GM12878 (cell line): ENCODE data around the gene FBXW9. TPM values are rescaled to one million over a fixed set of nuclear protein-coding genes. Genes with fewer than 3 reads are reported as not detected.

ENCODE experiments used
- ATAC-seq: fragments of 200-7000 bp; cut with Tn5 transposase; 3 replicates; pipeline ENCODE4 v1.9.1; 2020; ENCODE audit warnings: mild to moderate bottlenecking, moderate library complexity
- BruUV-seq: library from RNA; stranded (reverse); fragments of 400-500 nt; replicated peaks from 2 replicates; lab custom pipeline; 2021; lab: Mats Ljungman, UMichigan
- CTCF ChIA-PET: fragments of 300-600 bp; sonication (Branson Sonifier 250); formaldehyde crosslinking; extraction: SDS; loops from one replicate; lab custom pipeline; 2021; ENCODE audit warnings: inconsistent platforms; lab: Yijun Ruan, JAX
- POLR2A ChIA-PET: fragments of 350-600 bp; formaldehyde crosslinking; extraction: SDS; loops from one replicate; lab custom pipeline; 2021; ENCODE audit warnings: inconsistent platforms; lab: Charles Lee
- RAD21 ChIA-PET: fragments of 300-600 bp; sonication (Branson Sonifier 250); formaldehyde crosslinking; loops from one replicate; lab custom pipeline; 2023; ENCODE audit warnings: antibody characterized with exemption; ENCODE audit not compliant: unreplicated experiment; lab: Charles Lee
- SMC1A ChIA-PET: fragments of 300-600 bp; sonication (Branson Sonifier 250); formaldehyde crosslinking; loops from one replicate; lab custom pipeline; 2023; ENCODE audit not compliant: unreplicated experiment, uncharacterized antibody; lab: Charles Lee
- DNase-seq: peaks from one replicate; pipeline ENCODE4 v3.0.0-alpha.2; 2011; ENCODE audit warnings: low read depth, low spot score
- FAIRE-seq: peaks from 3 replicates; lab custom pipeline; 2011; peaks lifted over from hg19 to GRCh38; lab: Jason Lieb, UNC
- H2AFZ ChIP-seq: 2 replicates; pipeline ENCODE4 v1.6.0; 2011; ENCODE audit warnings: low read depth, low read length, control low read depth; ENCODE audit not compliant: control insufficient read depth
- H3K27ac ChIP-seq: 2 replicates; pipeline ENCODE4 v1.5.1; 2011; ENCODE audit warnings: control low read depth; ENCODE audit not compliant: control insufficient read depth, insufficient read depth
- H3K27me3 ChIP-seq, 2 experiments: replicated peaks in 1 of 2; 2 replicates each; pipeline versions ENCODE4 v1.6.0 to v1.6.1; 2011; ENCODE audit warnings: low read length in 1 of 2; ENCODE audit not compliant: control insufficient read depth in 2 of 2, insufficient read depth in 2 of 2
- H3K36me3 ChIP-seq, 2 experiments: 2 replicates each; pipeline ENCODE4 v1.5.1; 2011; ENCODE audit warnings: low read length in 1 of 2; ENCODE audit not compliant: control insufficient read depth in 2 of 2, insufficient read depth in 2 of 2
- H3K4me1 ChIP-seq: 2 replicates; pipeline ENCODE4 v1.6.1; 2011; ENCODE audit warnings: mild to moderate bottlenecking, low read length, moderate library complexity, mixed read lengths; ENCODE audit not compliant: control insufficient read depth, insufficient read depth
- H3K4me2 ChIP-seq: 2 replicates; pipeline ENCODE4 v1.6.0; 2011; ENCODE audit warnings: control low read depth; ENCODE audit not compliant: control insufficient read depth, insufficient read depth
- H3K4me3 ChIP-seq: fragments of 200-600 bp; sonication (generic); 2 replicates; pipeline ENCODE4 v1.5.1; 2016
- H3K79me2 ChIP-seq: 2 replicates; pipeline ENCODE4 v1.6.0; 2011; ENCODE audit warnings: low read length; ENCODE audit not compliant: control insufficient read depth, insufficient read depth
- H3K9ac ChIP-seq: 2 replicates; pipeline ENCODE4 v1.8.0; 2011; ENCODE audit warnings: low read length, control low read depth, mixed read lengths; ENCODE audit not compliant: control insufficient read depth, insufficient read depth
- H3K9me3 ChIP-seq: replicated peaks from 3 replicates; pipeline ENCODE4 v1.5.1; 2011; ENCODE audit warnings: mild to moderate bottlenecking, low read length; ENCODE audit not compliant: control insufficient read depth, insufficient read depth
- H4K20me1 ChIP-seq: 2 replicates; pipeline ENCODE4 v1.6.0; 2011; ENCODE audit not compliant: control insufficient read depth, insufficient read depth
- BCL3 ChIP-seq: IDR thresholded peaks from 2 replicates; pipeline ENCODE4 v1.6.1; 2011; ENCODE audit warnings: borderline replicate concordance, low read depth, mild to moderate bottlenecking, moderate library complexity, low read length; ENCODE audit not compliant: insufficient read depth, poor library complexity, severe bottlenecking
- BRCA1 ChIP-seq: IDR thresholded peaks from 2 replicates; pipeline ENCODE4 v1.6.1; 2011; ENCODE audit warnings: low read depth, low read length, improper control_type of control experiment
- CBX3 ChIP-seq: fragments of 200-600 bp; sonication (generic); IDR thresholded peaks from 2 replicates; pipeline ENCODE4 v1.6.1; 2016; ENCODE audit warnings: low read depth, borderline replicate concordance
- HSF1 ChIP-seq: fragments of 150-350 bp; IDR thresholded peaks from 2 replicates; pipeline ENCODE4 v1.6.1; 2014; ENCODE audit warnings: mild to moderate bottlenecking, low read depth, low read length
- KLF5 ChIP-seq: fragments of 450-650 bp; IDR thresholded peaks from 2 replicates; pipeline ENCODE4 v1.6.1; 2014; ENCODE audit warnings: mild to moderate bottlenecking; ENCODE audit not compliant: partially characterized antibody
- PAX5 ChIP-seq: IDR thresholded peaks from 2 replicates; pipeline ENCODE4 v1.6.1; 2011; ENCODE audit warnings: low read depth, low read length, borderline replicate concordance
- PBX3 ChIP-seq: IDR thresholded peaks from 2 replicates; pipeline ENCODE4 v1.6.1; 2011; ENCODE audit warnings: mild to moderate bottlenecking, low read depth, low read length, moderate library complexity; ENCODE audit not compliant: insufficient replicate concordance
- PML ChIP-seq: IDR thresholded peaks from 2 replicates; pipeline ENCODE4 v1.6.1; 2012; ENCODE audit warnings: low read length, inconsistent platforms
- POLR2AphosphoS5 ChIP-seq: IDR thresholded peaks from 2 replicates; pipeline ENCODE4 v1.6.1; 2011; ENCODE audit warnings: mild to moderate bottlenecking, low read length, inconsistent platforms
- RBBP5 ChIP-seq: fragments of 200-600 bp; sonication (generic); conservative IDR thresholded peaks from 2 replicates; pipeline ENCODE4 v1.6.1; 2016
- RCOR1 ChIP-seq: conservative IDR thresholded peaks from 2 replicates; pipeline ENCODE4 v1.6.1; 2012; ENCODE audit warnings: low read depth, low read length, improper control_type of control experiment
- RELA ChIP-seq: fragments of 450-650 bp; IDR thresholded peaks from 2 replicates; pipeline ENCODE4 v1.8.0; 2014; ENCODE audit warnings: borderline replicate concordance; ENCODE audit not compliant: partially characterized antibody
- SMAD5 ChIP-seq: IDR thresholded peaks from 2 replicates; pipeline ENCODE4 v1.6.1; 2016; ENCODE audit warnings: antibody characterized with exemption, low read depth
- STAT1 ChIP-seq: fragments of 450-650 bp; conservative IDR thresholded peaks from 2 replicates; pipeline ENCODE4 v1.6.1; 2014; ENCODE audit warnings: antibody characterized with exemption, mild to moderate bottlenecking
- TCF12 ChIP-seq: IDR thresholded peaks from 2 replicates; pipeline ENCODE4 v1.6.1; 2011; ENCODE audit warnings: low read depth, mild to moderate bottlenecking, low read length
- YBX1 ChIP-seq: fragments of 450-650 bp; IDR thresholded peaks from 2 replicates; pipeline ENCODE4 v1.6.1; 2016; ENCODE audit warnings: antibody characterized with exemption
- ZNF384 ChIP-seq: IDR thresholded peaks from 2 replicates; pipeline ENCODE4 v1.6.1; 2012; ENCODE audit warnings: low read depth, mild to moderate bottlenecking, low read length, improper control_type of control experiment, borderline replicate concordance
- ZNF622 ChIP-seq: fragments of 450-650 bp; IDR thresholded peaks from 2 replicates; pipeline ENCODE4 v1.6.1; 2017; ENCODE audit warnings: mild to moderate bottlenecking, inconsistent platforms
- WGBS: methylation state at CpG from one replicate; pipeline ENCODE4 v1.1.6; 2016; ENCODE audit warnings: low lambda C conversion rate; ENCODE audit not compliant: insufficient replicate concordance, insufficient coverage; ENCODE audit errors: missing lambda C conversion rate; 5-methylcytosine and 5-hydroxymethylcytosine counted together
- in situ Hi-C: fragments of 300-500 bp; cut with MboI; formaldehyde crosslinking; loops from 9 replicates; pipeline ENCODE4 v1.14.3; 2018; ENCODE audit warnings: mixed read lengths
- intact Hi-C: fragments of 100-400 bp; cut with micrococcal nuclease; formaldehyde crosslinking; loops from one replicate; pipeline ENCODE4 v1.14.2; 2022; ENCODE audit not compliant: unreplicated experiment
- polyA plus RNA-seq, 11 experiments: library from polyadenylated mRNA; depleted of rRNA in 4 of 11; unstranded in 6 of 11; stranded (reverse) in 5 of 11; fragments of >200 nt; fragmentation: Nextera tagmentation in 4 of 11; fragmentation: Illumina TruSeq in 1 of 11; extraction: Ambion mirVana in 4 of 11; extraction: Trizol in 1 of 11; gene quantifications; 1 replicate in 1 of 11; 2 replicates in 10 of 11; pipeline versions ENCODE4 v1.2.1 to v1.2.3, GENCODE V29; 2011 to 2016; ENCODE audit warnings: inconsistent platforms in 2 of 11, missing spikeins in 2 of 11, low read depth in 1 of 11
- total RNA-seq, 4 experiments: library from RNA; depleted of rRNA in 3 of 4; stranded (reverse); fragments of >200 nt in 3 of 4; fragmentation: Illumina TruSeq in 1 of 4; extraction: Trizol in 1 of 4; gene quantifications; 2 replicates each; pipeline versions ENCODE4 v1.2.1 to v1.2.3, GENCODE V29; 2013 to 2021

Gene FBXW9
- total and polyA plus RNA-seq, 10 of the 15 experiments (the other 5 are each of a cell fraction or from before 2014, with no cell fraction given): 0.21 to 14.8 (median 7.3) TPM

GRCh38 chr19:12647047-12647446, 49.4 kb downstream of the FBXW9 start:
- WGBS: 87% methylated on average over 8 of the region's 8 CpGs
- H4K20me1 ChIP-seq: no peaks in the 10 kb centered on the region
- no peaks in the 10 kb centered on the region for H3K27me3 ChIP-seq
- ATAC-seq (no peak), DNase-seq (no peak), FAIRE-seq (no peak)
- no peak overlapping the region for H3K4me3 ChIP-seq
- no peak overlapping the region for H3K27ac ChIP-seq
- no peak overlapping the region for H3K4me2 ChIP-seq
- H3K36me3 ChIP-seq: peaks cover 4 to 10% of the 10 kb centered on the region in 2 experiments; a peak in 3 of 4 replicates
- ChIA-PET CTCF (interaction anchor here (0.6 kb wide), 1 partner anchor 30 kb away, joined by 3 read pairs; no protein-coding TSS in a partner anchor), POLR2A (interaction anchor here (0.6 kb wide), 1 partner anchor 1064 kb away, joined by 3 read pairs; no protein-coding TSS in a partner anchor), SMC1A (no interaction called here), RAD21 (no interaction called here)
- H3K9ac ChIP-seq: no peak overlapping the region
- H3K79me2 ChIP-seq: no peaks in the 10 kb centered on the region
- in situ Hi-C loops (no loop called here), intact Hi-C loops (no loop called here)
- TF ChIP-seq BRCA1: no peak
- TF ChIP-seq STAT1: no peak
- no peak for TF ChIP-seq BCL3
- no peak for TF ChIP-seq TCF12
- no peak for TF ChIP-seq RELA
- TF ChIP-seq ZNF622: no peak
- no peak for TF ChIP-seq POLR2AphosphoS5
- TF ChIP-seq PML: no peak
- TF ChIP-seq HSF1: no peak
- no peak for TF ChIP-seq RBBP5
- no peak for TF ChIP-seq ZNF384
- TF ChIP-seq SMAD5: no peak
- no peak for TF ChIP-seq PBX3
- TF ChIP-seq CBX3: no peak
- TF ChIP-seq PAX5: no peak
- TF ChIP-seq YBX1: no peak
- TF ChIP-seq RCOR1: no peak
- no peak for TF ChIP-seq KLF5
- H3K4me1 ChIP-seq: no peaks in the 10 kb centered on the region
- H3K9me3 ChIP-seq: no peaks in the 10 kb centered on the region; the same call in 2 of the 3 replicates
- H2AFZ ChIP-seq: no peak overlapping the region
- TSS peak; percentile 17 for BruUV-seq
